Measurements from ENCODE around the gene COL19A1.

COL19A1 gene

GRCh38 chr6:69880601-69881000 lies 14.2 kb downstream of the COL19A1 start:
- in situ Hi-C loops (cut with HindIII; ENCODE audit: low pct_ligation_motif_present, low sequenced_read_pairs), result no loop called here
- H3K27me3 ChIP-seq (replicated peaks), result no peaks in the 10 kb centered on the region
- H3K4me3 ChIP-seq (ENCODE audit: low read depth, low read length), result no peak overlapping the region
- no peak for DNase-seq
- no peaks in the 10 kb centered on the region for H3K36me3 ChIP-seq (replicated peaks)
- H3K27ac ChIP-seq, result no peak overlapping the region
- no peak for TF ChIP-seq CTCF (IDR thresholded peaks at IDR 0.05; ENCODE audit: low read depth, low read length, missing control alignments)

- no peak for DNase-seq
- Histone ChIP-seq H3K27me3 (replicated peaks) (no peaks in the 10 kb centered on the region), H3K4me3 (ENCODE audit: low read depth, low read length) (no peak overlapping the region), H3K27ac (no peak overlapping the region), H3K36me3 (replicated peaks) (no peaks in the 10 kb centered on the region)
- in situ Hi-C loops (cut with HindIII; ENCODE audit: low pct_ligation_motif_present, low sequenced_read_pairs), result no loop called here
- TF ChIP-seq CTCF (IDR thresholded peaks at IDR 0.05; ENCODE audit: low read depth, low read length, missing control alignments), result no peak
Observed at GRCh38 chr6:69881322-69882151, 15.2 kb downstream of the COL19A1 start.

GRCh38 chr6:69883551-69883950 lies 17.2 kb downstream of the COL19A1 start:
- H3K4me3 ChIP-seq (ENCODE audit: low read depth, low read length), result no peak overlapping the region
- in situ Hi-C loops (cut with HindIII; ENCODE audit: low pct_ligation_motif_present, low sequenced_read_pairs), result no loop called here
- no peaks in the 10 kb centered on the region for H3K36me3 ChIP-seq (replicated peaks)
- no peak for DNase-seq
- no peaks in the 10 kb centered on the region for H3K27me3 ChIP-seq (replicated peaks)
- no peak overlapping the region for H3K27ac ChIP-seq
- no peak for TF ChIP-seq CTCF (IDR thresholded peaks at IDR 0.05; ENCODE audit: low read depth, low read length, missing control alignments)

- no peak for DNase-seq
- Histone ChIP-seq H3K4me3 (ENCODE audit: low read depth, low read length) (no peak overlapping the region), H3K27ac (no peak overlapping the region), H3K27me3 (replicated peaks) (no peaks in the 10 kb centered on the region), H3K36me3 (replicated peaks) (no peaks in the 10 kb centered on the region)
- TF ChIP-seq CTCF (IDR thresholded peaks at IDR 0.05; ENCODE audit: low read depth, low read length, missing control alignments), result no peak
- in situ Hi-C loops (cut with HindIII; ENCODE audit: low pct_ligation_motif_present, low sequenced_read_pairs), result no loop called here
Observed at GRCh38 chr6:69884231-69884630, 17.9 kb downstream of the COL19A1 start.

GRCh38 chr6:69887026-69887425 lies 20.7 kb downstream of the COL19A1 start:
- no peak for TF ChIP-seq CTCF (IDR thresholded peaks at IDR 0.05; ENCODE audit: low read depth, low read length, missing control alignments)
- no peaks in the 10 kb centered on the region for H3K36me3 ChIP-seq (replicated peaks)
- H3K27ac ChIP-seq, result no peak overlapping the region
- in situ Hi-C loops (cut with HindIII; ENCODE audit: low pct_ligation_motif_present, low sequenced_read_pairs), result no loop called here
- H3K4me3 ChIP-seq (ENCODE audit: low read depth, low read length), result no peak overlapping the region
- peak; percentile 17 for DNase-seq
- no peaks in the 10 kb centered on the region for H3K27me3 ChIP-seq (replicated peaks)

All from brain microvascular endothelial cell (primary cell).